Activated CD4-positive, alpha-beta T cell treated with anti-CD3 and anti-CD28 coated beads for 36 hours (primary cell): ENCODE results near the gene TUBGCP4. TPM values are rescaled to one million over a fixed set of nuclear protein-coding genes. Genes with fewer than 3 reads are reported as not detected.
A peak's percentile ranks its signal among the peaks of the same experiment; 100 is the strongest.

ENCODE experiments used
- ATAC-seq: fragments of 200-7000 bp; cut with Tn5 transposase; one replicate; pipeline ENCODE4 v1.10.0; 2021; ENCODE audit warnings: mild to moderate bottlenecking, moderate library complexity
- CTCF ChIA-PET: fragments of 350-600 bp; sonication (Branson Sonifier 250); formaldehyde crosslinking; loops from one replicate; lab custom pipeline; 2021; ENCODE audit warnings: antibody characterized with exemption; lab: Charles Lee
- POLR2A ChIA-PET: fragments of 350-600 bp; sonication (Branson Sonifier 250); formaldehyde crosslinking; loops from one replicate; lab custom pipeline; 2021; ENCODE audit warnings: antibody characterized with exemption, inconsistent platforms; lab: Charles Lee
- DNase-seq: peaks from one replicate; pipeline ENCODE4 v3.0.0-alpha.2; 2020
- H3K27ac Mint-ChIP-seq: one replicate; pipeline ENCODE4 v1.8.0; 2021; ENCODE audit warnings: mixed read lengths
- H3K27me3 Mint-ChIP-seq: one replicate; pipeline ENCODE4 v1.8.0; 2021; ENCODE audit warnings: mixed read lengths
- H3K36me3 Mint-ChIP-seq: one replicate; pipeline ENCODE4 v1.8.0; 2021; ENCODE audit warnings: low read depth, mixed read lengths
- H3K4me1 Mint-ChIP-seq: one replicate; pipeline ENCODE4 v1.8.0; 2021; ENCODE audit warnings: mixed read lengths
- H3K4me3 Mint-ChIP-seq: one replicate; pipeline ENCODE4 v1.8.0; 2021; ENCODE audit warnings: mild to moderate bottlenecking, moderate library complexity, mixed read lengths
- H3K9me3 Mint-ChIP-seq: one replicate; pipeline ENCODE4 v1.8.0; 2021; ENCODE audit warnings: low read depth, mixed read lengths
- intact Hi-C, 2 experiments: fragments of 100-400 bp; cut with DNase I in 1 of 2; cut with micrococcal nuclease in 1 of 2; formaldehyde crosslinking; loops; one replicate each; pipeline versions ENCODE4 v1.14.2 to v1.15.1; 2022 to 2024; cut with DNase I, micrococcal nuclease
- total RNA-seq, 2 experiments: library from RNA; stranded (reverse); gene quantifications; one replicate each; pipeline ENCODE4 v1.2.3, GENCODE V29; 2021

TUBGCP4 gene
- total RNA-seq, 2 experiments from 2014 or later: 43.6 to 44.0 TPM

DNA sequence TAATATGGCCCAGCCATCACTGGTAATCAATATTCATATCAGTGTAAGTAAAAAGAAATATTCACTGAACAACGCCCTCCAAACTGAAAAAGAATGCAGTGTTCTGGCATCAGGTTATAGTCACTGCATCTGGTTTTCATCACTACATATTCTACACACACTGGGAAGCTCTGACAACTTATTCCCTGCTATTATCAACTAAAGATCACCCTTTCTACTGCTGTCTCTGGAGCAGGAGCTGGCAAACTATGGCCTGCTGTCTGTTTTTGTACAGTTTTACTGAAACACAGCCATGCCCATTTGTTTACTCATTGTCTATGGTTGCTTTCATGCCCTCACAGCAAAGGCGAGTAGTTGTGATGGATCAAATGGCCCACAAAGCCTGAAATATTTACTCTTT, 35.3 kb downstream of the TUBGCP4 start:
- H3K36me3 Mint-ChIP-seq: peaks cover 68% of the 10 kb centered on the region
- CTCF ChIA-PET: interaction anchor here (1.3 to 1.9 kb wide), 2 partner anchors 16 to 31 kb away, joined by 4 read pairs; no protein-coding TSS in a partner anchor
- intact Hi-C loops: no loop called here

DNA sequence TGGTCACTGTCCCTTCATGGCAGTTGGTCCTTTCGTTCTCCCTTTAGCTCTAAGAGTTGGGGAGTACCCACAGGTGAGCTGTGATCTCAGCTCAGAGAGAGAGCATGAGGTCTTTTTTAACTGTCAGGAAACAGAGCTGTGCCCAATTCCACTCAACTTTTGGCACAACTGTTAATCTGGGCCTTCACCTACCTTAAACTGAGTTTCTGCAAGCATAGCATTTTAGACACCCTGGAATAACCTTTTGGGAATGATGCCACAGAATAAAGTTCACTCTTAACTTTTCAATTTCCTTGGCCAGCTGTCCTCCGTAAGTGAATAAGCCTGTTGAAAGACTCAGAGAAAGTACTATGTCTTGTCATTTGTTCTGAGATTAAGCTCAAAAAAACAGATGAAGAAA, 35.9 kb downstream of the TUBGCP4 start:
- Mint-ChIP-seq H3K36me3 (peaks cover 62% of the 10 kb centered on the region), H3K9me3 (no peaks in the 10 kb centered on the region), H3K27ac (no peak overlapping the region), H3K4me3 (no peak overlapping the region), H3K4me1 (peaks cover 2% of the 10 kb centered on the region), H3K27me3 (no peaks in the 10 kb centered on the region)
- CTCF ChIA-PET: interaction anchor here (1.4 kb wide), 1 partner anchor 10 kb away, joined by 4 read pairs; no protein-coding TSS in a partner anchor
- no peak for ATAC-seq
- POLR2A ChIA-PET: no interaction called here
- no peak for DNase-seq
- intact Hi-C loops: no loop called here

More for the DNA sequence above, 35.3 kb downstream of the TUBGCP4 start:
- no peaks in the 10 kb centered on the region for H3K27me3 Mint-ChIP-seq
- no peak overlapping the region for H3K4me3 Mint-ChIP-seq
- no peak for ATAC-seq
- H3K27ac Mint-ChIP-seq: no peak overlapping the region
- H3K9me3 Mint-ChIP-seq: no peaks in the 10 kb centered on the region
- no peak for DNase-seq
- peaks cover 2% of the 10 kb centered on the region for H3K4me1 Mint-ChIP-seq
- POLR2A ChIA-PET: no interaction called here

DNA sequence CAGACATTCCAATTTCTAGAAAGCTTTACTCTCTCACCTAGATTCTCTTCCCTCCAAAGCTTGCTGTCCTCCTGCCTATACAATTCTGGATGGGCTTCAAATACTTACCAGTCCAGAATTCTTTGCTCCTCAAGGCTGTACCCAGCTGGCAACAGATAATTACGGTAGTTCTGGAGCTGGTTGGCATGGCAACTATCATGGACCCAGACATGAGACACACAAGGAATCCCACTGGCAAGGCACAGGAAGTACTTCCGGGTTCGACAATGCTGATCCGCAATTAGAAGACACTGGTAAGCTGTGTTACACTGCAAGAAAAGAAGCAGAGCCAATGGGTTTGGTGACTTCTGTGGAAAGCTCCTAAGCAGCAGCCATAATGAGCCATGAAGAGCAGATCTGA, 37.9 kb downstream of the TUBGCP4 start:
- intact Hi-C loops: no loop called here
- Mint-ChIP-seq H3K36me3 (peaks cover 58% of the 10 kb centered on the region), H3K4me3 (no peak overlapping the region), H3K9me3 (no peaks in the 10 kb centered on the region), H3K27ac (no peak overlapping the region), H3K27me3 (no peaks in the 10 kb centered on the region), H3K4me1 (no peaks in the 10 kb centered on the region)
- no peak for ATAC-seq
- POLR2A ChIA-PET: no interaction called here
- CTCF ChIA-PET: interaction anchor here (0.9 to 1.2 kb wide), 2 partner anchors 12 to 106 kb away, joined by 3 to 4 read pairs; no protein-coding TSS in a partner anchor
- DNase-seq: no peak

DNA sequence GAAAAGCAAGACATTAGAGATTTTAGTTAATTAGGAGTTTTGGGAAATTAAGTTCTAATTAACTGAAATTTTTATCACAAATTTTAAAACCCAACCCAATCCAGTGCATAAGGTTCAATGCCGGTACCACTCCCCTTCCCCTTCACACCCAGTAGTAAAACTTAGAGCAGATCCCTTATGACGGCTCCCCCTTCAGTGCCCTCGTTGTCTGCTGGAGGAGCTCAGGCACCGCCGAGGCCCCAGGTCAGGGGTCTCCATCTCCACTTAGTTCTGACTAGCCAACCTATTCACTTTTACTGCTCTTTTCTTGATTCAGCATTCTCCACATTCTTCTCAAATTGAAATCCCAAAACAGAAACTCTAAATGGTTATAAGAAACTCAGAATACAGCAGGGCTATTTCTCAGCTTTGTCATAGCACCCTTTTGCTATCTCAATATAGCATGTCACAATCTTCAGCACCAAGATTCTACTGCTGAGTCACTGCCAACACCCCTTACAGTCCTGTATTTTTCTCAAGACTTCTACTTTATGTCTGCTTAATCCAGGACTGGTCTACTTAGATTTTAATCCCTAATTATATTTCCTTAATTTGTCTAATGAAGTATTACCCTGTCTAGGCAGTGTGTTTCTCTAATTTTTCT, 39.8 kb downstream of the TUBGCP4 start:
- CTCF ChIA-PET: interaction anchor here (0.5 kb wide), 1 partner anchor 971 kb away, joined by 3 read pairs; no protein-coding TSS in a partner anchor
- no peaks in the 10 kb centered on the region for H3K4me1 Mint-ChIP-seq
- no peaks in the 10 kb centered on the region for H3K27me3 Mint-ChIP-seq
- H3K36me3 Mint-ChIP-seq: peaks cover 49% of the 10 kb centered on the region
- intact Hi-C loops: no loop called here
- ATAC-seq: no peak
- H3K9me3 Mint-ChIP-seq: no peaks in the 10 kb centered on the region
- DNase-seq: no peak
- no peak overlapping the region for H3K4me3 Mint-ChIP-seq
- POLR2A ChIA-PET: no interaction called here
- H3K27ac Mint-ChIP-seq: peak overlapping the region; percentile 45

DNA sequence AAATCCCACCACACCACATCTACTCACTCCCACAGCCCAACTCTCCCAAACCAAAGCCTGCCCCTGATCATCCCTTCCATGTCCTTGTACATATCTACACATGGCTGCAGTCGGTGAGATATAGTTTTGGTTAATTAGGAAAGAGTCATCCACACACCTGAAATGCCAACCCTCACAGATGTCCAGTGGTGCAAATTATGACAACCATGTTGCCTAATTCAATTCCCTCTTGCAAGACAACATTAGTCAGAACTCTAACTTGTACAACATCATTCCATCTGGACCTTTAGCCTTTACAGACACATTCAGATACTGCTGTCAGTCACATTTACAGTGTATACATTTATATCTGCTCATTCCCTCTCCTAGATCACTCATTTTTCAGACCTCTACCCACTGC, 41.2 kb downstream of the TUBGCP4 start:
- CTCF ChIA-PET: no interaction called here
- Mint-ChIP-seq H3K36me3 (peaks cover 43% of the 10 kb centered on the region), H3K27ac (no peak overlapping the region), H3K27me3 (no peaks in the 10 kb centered on the region), H3K4me1 (no peaks in the 10 kb centered on the region), H3K4me3 (no peak overlapping the region), H3K9me3 (no peaks in the 10 kb centered on the region)
- intact Hi-C loops: no loop called here
- ATAC-seq: no peak
- no peak for DNase-seq
- POLR2A ChIA-PET: no interaction called here

DNA sequence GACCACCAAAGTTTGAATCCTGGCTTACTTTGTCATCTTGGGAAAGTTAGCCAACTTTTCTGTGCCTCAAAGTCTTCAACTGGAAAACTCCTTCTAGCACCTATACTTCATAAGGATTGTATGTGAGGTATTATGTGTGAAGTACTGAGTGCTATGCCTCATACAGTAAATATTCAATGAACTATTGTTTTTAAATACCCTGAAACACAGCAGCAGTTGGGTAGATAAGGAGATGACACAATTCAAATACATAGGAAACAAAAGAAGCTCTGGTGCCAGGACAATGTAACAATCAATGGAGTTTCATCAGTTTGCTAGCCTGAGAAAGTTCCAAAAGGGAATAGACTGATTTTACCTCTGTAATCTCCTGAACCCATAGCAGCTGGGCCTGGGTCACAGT, 43.3 kb downstream of the TUBGCP4 start:
- H3K4me3 Mint-ChIP-seq: no peak overlapping the region
- POLR2A ChIA-PET: no interaction called here
- ATAC-seq (no peak), DNase-seq (no peak)
- intact Hi-C loops: no loop called here
- peaks cover 28% of the 10 kb centered on the region for H3K36me3 Mint-ChIP-seq
- peak overlapping the region; percentile 15 for H3K27ac Mint-ChIP-seq
- no peaks in the 10 kb centered on the region for H3K4me1 Mint-ChIP-seq
- H3K9me3 Mint-ChIP-seq: no peaks in the 10 kb centered on the region
- H3K27me3 Mint-ChIP-seq: no peaks in the 10 kb centered on the region
- CTCF ChIA-PET: interaction anchor here (1.8 kb wide), 1 partner anchor 11 kb away, joined by 5 read pairs; no protein-coding TSS in a partner anchor

DNA sequence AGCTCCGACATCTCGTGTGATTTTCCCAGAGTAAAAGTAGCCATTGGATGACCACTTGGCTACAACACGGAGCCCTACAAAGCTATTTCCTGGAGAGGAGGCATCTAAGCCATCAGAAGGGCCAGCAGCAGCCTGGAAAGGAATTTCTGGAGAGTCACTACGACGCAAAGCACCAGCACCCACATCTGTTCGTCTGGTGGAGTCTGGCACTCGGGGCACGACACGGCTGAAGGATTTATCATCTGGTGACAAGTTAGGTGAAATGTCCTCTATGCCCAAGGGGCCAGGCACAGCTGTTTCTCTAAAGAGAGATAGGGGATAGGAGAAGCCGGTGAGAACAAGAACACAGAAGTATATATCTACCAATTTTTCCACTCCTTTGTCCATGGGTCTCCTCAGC, 49.5 kb downstream of the TUBGCP4 start:
- ChIA-PET CTCF (interaction anchor here (0.6 kb wide), 1 partner anchor 8 kb away, joined by 3 read pairs; no protein-coding TSS in a partner anchor), POLR2A (no interaction called here)
- intact Hi-C loops: no loop called here
- ATAC-seq: no peak
- Mint-ChIP-seq H3K9me3 (no peaks in the 10 kb centered on the region), H3K27ac (no peak overlapping the region), H3K36me3 (peaks cover 25% of the 10 kb centered on the region), H3K4me3 (no peak overlapping the region), H3K4me1 (peaks cover 7% of the 10 kb centered on the region), H3K27me3 (no peaks in the 10 kb centered on the region)
- DNase-seq: no peak

DNA sequence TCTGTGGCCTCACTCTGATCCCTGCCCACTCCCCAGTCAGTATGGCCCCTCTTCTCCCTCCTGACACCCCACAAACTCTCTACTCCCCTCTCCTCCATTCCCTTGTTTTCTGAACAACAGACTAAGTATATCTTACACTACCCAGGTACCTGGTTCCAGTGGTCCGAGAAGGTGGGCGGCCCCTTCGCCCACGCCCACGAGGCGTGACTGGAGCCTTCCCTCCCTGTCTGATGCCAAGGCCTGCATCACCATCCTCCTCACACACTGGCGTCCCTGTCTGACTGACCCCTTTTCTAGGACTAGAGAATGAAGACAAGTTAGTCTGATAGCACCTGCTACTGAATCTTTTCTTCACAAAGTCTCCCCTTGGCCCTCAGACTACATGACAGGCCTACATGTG, 50.0 kb downstream of the TUBGCP4 start:
- Mint-ChIP-seq H3K9me3 (no peaks in the 10 kb centered on the region), H3K4me1 (peaks cover 7% of the 10 kb centered on the region), H3K27ac (no peak overlapping the region), H3K4me3 (no peak overlapping the region), H3K27me3 (no peaks in the 10 kb centered on the region), H3K36me3 (peaks cover 25% of the 10 kb centered on the region)
- intact Hi-C loops: no loop called here
- POLR2A ChIA-PET: interaction anchor here (0.6 kb wide), 1 partner anchor 334 kb away, joined by 5 read pairs; no protein-coding TSS in a partner anchor
- ATAC-seq (no peak), DNase-seq (no peak)
- CTCF ChIA-PET: interaction anchor here (1.0 kb wide), 1 partner anchor 13 kb away, joined by 4 read pairs; no protein-coding TSS in a partner anchor

DNA sequence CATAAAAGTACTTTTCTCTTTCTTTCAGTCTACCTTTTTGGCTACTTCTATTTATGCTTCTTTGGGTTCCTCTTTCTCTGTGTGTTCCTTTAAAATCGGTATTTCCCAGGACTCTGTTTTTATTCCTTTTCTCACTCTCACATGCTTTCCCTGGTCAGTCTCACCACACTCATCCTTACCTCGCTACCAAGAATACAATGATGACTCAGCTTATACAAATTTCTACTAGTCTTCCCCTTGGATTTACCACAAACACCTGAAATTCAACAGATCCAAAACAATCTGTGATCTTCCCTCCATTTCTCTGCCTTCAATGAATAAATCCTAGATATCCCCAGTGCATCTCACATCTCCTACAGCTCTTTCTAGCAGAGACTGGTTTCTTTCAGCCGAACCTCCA, 52.9 kb downstream of the TUBGCP4 start:
- ChIA-PET POLR2A (no interaction called here), CTCF (no interaction called here)
- Mint-ChIP-seq H3K36me3 (peaks cover 35% of the 10 kb centered on the region), H3K4me3 (no peak overlapping the region), H3K27me3 (no peaks in the 10 kb centered on the region), H3K27ac (no peak overlapping the region), H3K4me1 (peaks cover 7% of the 10 kb centered on the region), H3K9me3 (no peaks in the 10 kb centered on the region)
- no peak for DNase-seq
- ATAC-seq: no peak
- intact Hi-C loops: no loop called here

DNA sequence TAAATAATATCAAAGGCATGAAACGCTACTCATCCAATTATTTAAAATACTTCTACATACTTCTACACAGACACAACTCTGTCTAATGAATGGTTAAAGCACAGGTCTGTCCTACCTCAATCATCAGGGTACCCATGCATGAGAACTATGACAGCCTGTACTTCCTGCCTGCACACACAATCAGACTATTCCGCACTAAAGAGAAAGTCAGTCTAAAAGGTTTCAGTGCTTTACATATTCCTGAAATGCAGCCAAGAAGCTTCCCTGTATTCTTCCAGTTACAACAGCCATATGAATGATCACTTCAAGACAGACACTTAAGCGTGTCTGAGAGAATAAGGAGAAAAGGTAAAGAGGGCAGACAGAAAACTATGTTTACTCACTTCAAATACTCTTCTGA, 58.8 kb downstream of the TUBGCP4 start:
- ChIA-PET POLR2A (no interaction called here), CTCF (no interaction called here)
- DNase-seq (no peak), ATAC-seq (no peak)
- Mint-ChIP-seq H3K36me3 (peaks cover 19% of the 10 kb centered on the region), H3K4me1 (no peaks in the 10 kb centered on the region), H3K9me3 (no peaks in the 10 kb centered on the region), H3K27me3 (no peaks in the 10 kb centered on the region), H3K4me3 (no peak overlapping the region), H3K27ac (no peak overlapping the region)
- intact Hi-C loops: no loop called here

DNA sequence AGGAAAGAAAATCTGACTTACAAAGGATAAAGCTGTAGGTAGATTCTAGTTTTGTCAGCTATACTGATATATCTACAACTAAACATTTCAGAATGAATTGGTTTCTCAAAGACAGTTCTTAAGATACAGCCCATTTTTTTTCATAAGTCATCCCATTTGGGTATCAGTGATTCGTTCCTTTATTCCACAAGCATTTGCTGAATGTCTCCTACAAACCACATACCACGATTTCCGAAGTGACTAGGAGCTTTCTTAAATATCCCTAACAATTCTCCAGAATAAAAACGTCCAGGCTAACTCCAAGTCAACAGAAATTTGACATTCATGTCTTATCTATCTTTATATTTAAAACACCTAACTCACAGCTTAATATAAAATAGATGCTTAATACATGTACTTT, 62.3 kb downstream of the TUBGCP4 start:
- no peak for ATAC-seq
- no peak for DNase-seq
- H3K27me3 Mint-ChIP-seq: no peaks in the 10 kb centered on the region
- H3K27ac Mint-ChIP-seq: no peak overlapping the region
- H3K4me1 Mint-ChIP-seq: no peaks in the 10 kb centered on the region
- H3K9me3 Mint-ChIP-seq: no peaks in the 10 kb centered on the region
- H3K36me3 Mint-ChIP-seq: peaks cover 6% of the 10 kb centered on the region
- ChIA-PET POLR2A (no interaction called here), CTCF (interaction anchor here (1.0 to 1.2 kb wide), 2 partner anchors 16 to 17 kb away, joined by 3 to 4 read pairs; no protein-coding TSS in a partner anchor)
- intact Hi-C loops: no loop called here
- no peak overlapping the region for H3K4me3 Mint-ChIP-seq
